DND-41 (cell line): ENCODE results near the gene EHHADH.

ENCODE experiments used
- EZH2 ChIP-seq: IDR thresholded peaks from 3 replicates; pipeline ENCODE4 v1.6.1; 2012; ENCODE audit warnings: borderline replicate concordance, low read depth, mild to moderate bottlenecking, moderate library complexity, low read length, inconsistent platforms; ENCODE audit not compliant: severe bottlenecking
- TF ChIP-seq, protein P1 (sequence below): IDR thresholded peaks from 2 replicates; pipeline ENCODE4 v1.5.1; 2012; ENCODE audit warnings: borderline replicate concordance, low read length, moderate library complexity, mild to moderate bottlenecking; ENCODE audit not compliant: poor library complexity, severe bottlenecking; ENCODE audit errors: extremely low read depth

- TF ChIP-seq, protein P1, sequence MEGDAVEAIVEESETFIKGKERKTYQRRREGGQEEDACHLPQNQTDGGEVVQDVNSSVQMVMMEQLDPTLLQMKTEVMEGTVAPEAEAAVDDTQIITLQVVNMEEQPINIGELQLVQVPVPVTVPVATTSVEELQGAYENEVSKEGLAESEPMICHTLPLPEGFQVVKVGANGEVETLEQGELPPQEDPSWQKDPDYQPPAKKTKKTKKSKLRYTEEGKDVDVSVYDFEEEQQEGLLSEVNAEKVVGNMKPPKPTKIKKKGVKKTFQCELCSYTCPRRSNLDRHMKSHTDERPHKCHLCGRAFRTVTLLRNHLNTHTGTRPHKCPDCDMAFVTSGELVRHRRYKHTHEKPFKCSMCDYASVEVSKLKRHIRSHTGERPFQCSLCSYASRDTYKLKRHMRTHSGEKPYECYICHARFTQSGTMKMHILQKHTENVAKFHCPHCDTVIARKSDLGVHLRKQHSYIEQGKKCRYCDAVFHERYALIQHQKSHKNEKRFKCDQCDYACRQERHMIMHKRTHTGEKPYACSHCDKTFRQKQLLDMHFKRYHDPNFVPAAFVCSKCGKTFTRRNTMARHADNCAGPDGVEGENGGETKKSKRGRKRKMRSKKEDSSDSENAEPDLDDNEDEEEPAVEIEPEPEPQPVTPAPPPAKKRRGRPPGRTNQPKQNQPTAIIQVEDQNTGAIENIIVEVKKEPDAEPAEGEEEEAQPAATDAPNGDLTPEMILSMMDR = no peak
- no peak for TF ChIP-seq EZH2
Measured at GRCh38 chr3:185157347-185157746, 96.5 kb downstream of the EHHADH start.
